ENCODE measurements around the gene SPDYE6. TPM values are rescaled to one million over a fixed set of nuclear protein-coding genes. Genes with fewer than 3 reads are reported as not detected.

SPDYE6 gene
- total and polyA plus RNA-seq, 2 donors: not detected

- Histone ChIP-seq H3K4me3 (ENCODE audit: low read depth, low read length) (no peak overlapping the region), H3K4me1 (ENCODE audit: insufficient read depth) (no peaks in the 10 kb centered on the region), H3K36me3 (ENCODE audit: insufficient read depth) (no peaks in the 10 kb centered on the region), H3K27ac (ENCODE audit: low read depth) (no peak overlapping the region)
- whole genome bisulfite sequencing: 93% methylated on average over 10 of the region's 10 CpGs
- no peak for DNase-seq (ENCODE audit: extremely low spot score)
These were observed 58.6 kb downstream of the SPDYE6 start for GRCh38 chr7:102297487-102298218.

- Histone ChIP-seq H3K36me3 (ENCODE audit: insufficient read depth) (no peaks in the 10 kb centered on the region), H3K4me3 (ENCODE audit: low read depth, low read length) (no peak overlapping the region), H3K4me1 (ENCODE audit: insufficient read depth) (no peaks in the 10 kb centered on the region), H3K27ac (ENCODE audit: low read depth) (no peak overlapping the region)
- 92% methylated on average over 7 of the region's 7 CpGs for WGBS
- DNase-seq (ENCODE audit: extremely low spot score): no peak
These were observed 59.7 kb downstream of the SPDYE6 start for GRCh38 chr7:102296514-102296913.

GRCh38 chr7:102296179-102296438 lies 60.1 kb downstream of the SPDYE6 start:
- no peaks in the 10 kb centered on the region for H3K4me1 ChIP-seq (ENCODE audit: insufficient read depth)
- no peak overlapping the region for H3K27ac ChIP-seq (ENCODE audit: low read depth)
- H3K36me3 ChIP-seq (ENCODE audit: insufficient read depth): no peaks in the 10 kb centered on the region
- 86% methylated on average over 6 of the region's 6 CpGs for WGBS
- H3K4me3 ChIP-seq (ENCODE audit: low read depth, low read length): no peak overlapping the region
- no peak for DNase-seq (ENCODE audit: extremely low spot score)

Small RNAs within 50 kb of the gene (small RNA-seq; reads per million reads assigned to genes)
- not detected for gene AC091390.4
- not detected for gene MIR548O
- not detected for gene RF00019

Other genes with a start within 250 kb of the SPDYE6 start
- gene SH2B2, start 69.6 kb downstream of the SPDYE6 start, total RNA-seq: 1.8 TPM
- 5.3 TPM for gene SH2B2, start 69.6 kb downstream of the SPDYE6 start, polyA plus RNA-seq
- 15.2 TPM for gene PRKRIP1, start 39.9 kb upstream of the SPDYE6 start, total RNA-seq
- 23.8 TPM for gene PRKRIP1, start 39.9 kb upstream of the SPDYE6 start, polyA plus RNA-seq
- 11.5 TPM for gene ORAI2, start 77.1 kb upstream of the SPDYE6 start, total RNA-seq
- 13.1 TPM for gene ORAI2, start 77.1 kb upstream of the SPDYE6 start, polyA plus RNA-seq
- 9.7 TPM for gene ALKBH4, start 108.4 kb upstream of the SPDYE6 start, total RNA-seq
- gene ALKBH4, start 108.4 kb upstream of the SPDYE6 start, polyA plus RNA-seq: 11.8 TPM
- gene LRWD1, start 108.5 kb upstream of the SPDYE6 start, total RNA-seq: 8.6 TPM
- gene LRWD1, start 108.5 kb upstream of the SPDYE6 start, polyA plus RNA-seq: 17.5 TPM
- 12.5 TPM for gene POLR2J, start 122.5 kb upstream of the SPDYE6 start, total RNA-seq
- 71.3 TPM for gene POLR2J, start 122.5 kb upstream of the SPDYE6 start, polyA plus RNA-seq
- 6.1 TPM for gene RASA4B, start 161.3 kb upstream of the SPDYE6 start, total RNA-seq
- gene RASA4B, start 161.3 kb upstream of the SPDYE6 start, polyA plus RNA-seq: 19.9 TPM
- 15.4 TPM for gene UPK3BL2, start 187.3 kb upstream of the SPDYE6 start, total RNA-seq
- 15.5 TPM for gene UPK3BL2, start 187.3 kb upstream of the SPDYE6 start, polyA plus RNA-seq
- gene SPDYE2, start 194.8 kb upstream of the SPDYE6 start, total RNA-seq: 0.16 TPM
- gene SPDYE2, start 194.8 kb upstream of the SPDYE6 start, polyA plus RNA-seq: 0.14 TPM
- 46.1 TPM for gene POLR2J3, start 216.1 kb upstream of the SPDYE6 start, total RNA-seq
- 53.4 TPM for gene POLR2J3, start 216.1 kb upstream of the SPDYE6 start, polyA plus RNA-seq

Measured in urinary bladder (tissue), 4 donors.